Stimulated activated CD4-positive, alpha-beta T cell treated with anti-CD3 and anti-CD28 coated beads, Interleukin-15, amount 100 ng/mL, for 48 hours (primary cell): Measurements from ENCODE around the gene SYNRG.
A peak's percentile ranks its signal among the peaks of the same experiment; 100 is the strongest.

Experiments used
- DNase-seq, 2 donors: peaks; one replicate each; pipeline ENCODE4 v3.0.0-alpha.2; 2020; ENCODE audit warnings: low read depth in 2 of 2

Gene SYNRG

GRCh38 chr17:37598145-37598544, 11.1 kb downstream of the SYNRG start:
- DNase-seq, result no peak

- no peak for DNase-seq
These were observed 16.9 kb downstream of the SYNRG start for GRCh38 chr17:37592291-37592690.

GRCh38 chr17:37585066-37585465, 24.2 kb downstream of the SYNRG start:
- no peak for DNase-seq

GRCh38 chr17:37576281-37576680, 32.9 kb downstream of the SYNRG start:
- DNase-seq, result no peak

GRCh38 chr17:37574427-37574826, 34.8 kb downstream of the SYNRG start:
- no peak for DNase-seq

GRCh38 chr17:37571674-37572073, 37.5 kb downstream of the SYNRG start:
- no peak for DNase-seq

- peak; percentile 14 to 15 for DNase-seq
These were observed 38.6 kb downstream of the SYNRG start for GRCh38 chr17:37570527-37571093.

- DNase-seq, result no peak
These were observed 40.7 kb downstream of the SYNRG start for GRCh38 chr17:37568350-37569053.

- DNase-seq, result no peak
These were observed 41.7 kb downstream of the SYNRG start for GRCh38 chr17:37567538-37567937.

GRCh38 chr17:37567137-37567536, 42.1 kb downstream of the SYNRG start:
- DNase-seq, result no peak

- DNase-seq, result no peak
These were observed 45.0 kb downstream of the SYNRG start for GRCh38 chr17:37564252-37564651.

- DNase-seq, result no peak
These were observed 47.0 kb downstream of the SYNRG start for GRCh38 chr17:37562016-37562745.

- DNase-seq, result no peak
These were observed 50.9 kb downstream of the SYNRG start for GRCh38 chr17:37558299-37558698.

GRCh38 chr17:37557482-37557881, 51.7 kb downstream of the SYNRG start:
- no peak for DNase-seq

- DNase-seq, result no peak
These were observed 53.8 kb downstream of the SYNRG start for GRCh38 chr17:37555386-37555785.

GRCh38 chr17:37553401-37553966, 55.7 kb downstream of the SYNRG start:
- DNase-seq, result no peak

GRCh38 chr17:37551788-37552187, 57.4 kb downstream of the SYNRG start:
- DNase-seq, result no peak

GRCh38 chr17:37547986-37548385, 61.2 kb downstream of the SYNRG start:
- no peak for DNase-seq

GRCh38 chr17:37546302-37546701, 62.9 kb downstream of the SYNRG start:
- DNase-seq, result no peak

GRCh38 chr17:37545486-37545885, 63.7 kb downstream of the SYNRG start:
- DNase-seq, result no peak

GRCh38 chr17:37543637-37544052, 65.6 kb downstream of the SYNRG start:
- DNase-seq, result no peak

- no peak for DNase-seq
These were observed 67.1 kb downstream of the SYNRG start for GRCh38 chr17:37541880-37542660.
